ENCODE data around the gene SLC4A11. TPM values are rescaled to one million over a fixed set of nuclear protein-coding genes. Genes with fewer than 3 reads are reported as not detected.
A peak's percentile ranks its signal among the peaks of the same experiment; 100 is the strongest.

The SLC4A11 gene
- total RNA-seq, 2 experiments from 2014 or later = 0.08 to 0.60 TPM

GRCh38 chr20:3226093-3226492 is 12.9 kb downstream of the SLC4A11 start:
- CTCF ChIA-PET = no interaction called here
- no peak overlapping the region for H3K27ac Mint-ChIP-seq
- POLR2A ChIA-PET = no interaction called here

GRCh38 chr20:3224681-3225421 is 14.1 kb downstream of the SLC4A11 start:
- ChIA-PET CTCF (no interaction called here), POLR2A (interaction anchor here (1.4 to 2.8 kb wide), 2 partner anchors 14 to 15 kb away, joined by 5 to 23 read pairs; partner anchors contain the start of genes ITPA and SLC4A11)
- Histone ChIP-seq H3K36me3 (ENCODE audit: insufficient read depth, low read length) (peaks cover 34% of the 10 kb centered on the region), H3K27ac (ENCODE audit: low read depth in 1 of 2, low read length in 2 of 2) (no peak overlapping the region), H3K4me1 (ENCODE audit: insufficient read depth, low read length) (peaks cover 13% of the 10 kb centered on the region), H3K4me3 (ENCODE audit: low read length) (no peak overlapping the region), H3K9me3 (ENCODE audit: control insufficient read depth in 1 of 2, insufficient read depth in 1 of 2, low read length in 2 of 2) (no peaks in the 10 kb centered on the region), H3K27me3 (ENCODE audit: control insufficient read depth in 1 of 2, insufficient read depth in 2 of 2, low read length in 2 of 2) (no peaks in the 10 kb centered on the region)
- intact Hi-C loops (cut with DNase I, micrococcal nuclease) = loop anchor here in 1 of 2 experiments (5.0 kb wide), 1 partner anchor 178 kb away; the partner anchor contains the start of gene MRPS26
- ATAC-seq (ENCODE audit: poor library complexity) = no peak
- peaks cover 20% of the 10 kb centered on the region for H3K4me1 Mint-ChIP-seq (ENCODE audit: low read depth)
- peaks cover 33% of the 10 kb centered on the region for H3K36me3 Mint-ChIP-seq (ENCODE audit: low read depth)
- DNase-seq = no peak
- no peak for TF ChIP-seq CTCF (IDR thresholded peaks at IDR 0.05)
- H3K27me3 Mint-ChIP-seq = no peaks in the 10 kb centered on the region
- no peak overlapping the region for H3K4me3 Mint-ChIP-seq
- H3K27ac Mint-ChIP-seq = peak overlapping the region; percentile 51
- no peaks in the 10 kb centered on the region for H3K9me3 Mint-ChIP-seq

More at GRCh38 chr20:3226093-3226492, 12.9 kb downstream of the SLC4A11 start:
- no peak for DNase-seq
- Histone ChIP-seq H3K9me3 (ENCODE audit: control insufficient read depth in 1 of 2, insufficient read depth in 1 of 2, low read length in 2 of 2) (no peaks in the 10 kb centered on the region), H3K27ac (ENCODE audit: low read depth in 1 of 2, low read length in 2 of 2) (no peak overlapping the region), H3K4me3 (ENCODE audit: low read length) (no peak overlapping the region), H3K4me1 (ENCODE audit: insufficient read depth, low read length) (peaks cover 13% of the 10 kb centered on the region), H3K27me3 (ENCODE audit: control insufficient read depth in 1 of 2, insufficient read depth in 2 of 2, low read length in 2 of 2) (no peaks in the 10 kb centered on the region), H3K36me3 (ENCODE audit: insufficient read depth, low read length) (peaks cover 24% of the 10 kb centered on the region)
- H3K4me3 Mint-ChIP-seq = no peak overlapping the region
- no peak for TF ChIP-seq CTCF (IDR thresholded peaks at IDR 0.05)
- peaks cover 20% of the 10 kb centered on the region for H3K4me1 Mint-ChIP-seq (ENCODE audit: low read depth)
- H3K27me3 Mint-ChIP-seq = no peaks in the 10 kb centered on the region
- no peaks in the 10 kb centered on the region for H3K9me3 Mint-ChIP-seq
- ATAC-seq (ENCODE audit: poor library complexity) = no peak
- intact Hi-C loops (cut with DNase I, micrococcal nuclease) = no loop called here
- H3K36me3 Mint-ChIP-seq (ENCODE audit: low read depth) = peaks cover 22% of the 10 kb centered on the region

- Histone ChIP-seq H3K27me3 (ENCODE audit: control insufficient read depth in 1 of 2, insufficient read depth in 2 of 2, low read length in 2 of 2) (no peaks in the 10 kb centered on the region), H3K4me3 (ENCODE audit: low read length) (no peak overlapping the region), H3K36me3 (ENCODE audit: insufficient read depth, low read length) (peaks cover 34% of the 10 kb centered on the region), H3K4me1 (ENCODE audit: insufficient read depth, low read length) (peaks cover 13% of the 10 kb centered on the region), H3K9me3 (ENCODE audit: control insufficient read depth in 1 of 2, insufficient read depth in 1 of 2, low read length in 2 of 2) (no peaks in the 10 kb centered on the region), H3K27ac (ENCODE audit: low read depth in 1 of 2, low read length in 2 of 2) (no peak overlapping the region)
- Mint-ChIP-seq H3K4me1 (ENCODE audit: low read depth) (peaks cover 20% of the 10 kb centered on the region), H3K27ac (peak overlapping the region; percentile 93), H3K4me3 (no peak overlapping the region), H3K27me3 (no peaks in the 10 kb centered on the region), H3K9me3 (no peaks in the 10 kb centered on the region), H3K36me3 (ENCODE audit: low read depth) (peaks cover 33% of the 10 kb centered on the region)
- TF ChIP-seq CTCF (IDR thresholded peaks at IDR 0.05) = no peak
- intact Hi-C loops (cut with DNase I, micrococcal nuclease) = loop anchor here in 1 of 2 experiments (5.0 kb wide), 1 partner anchor 177 kb away; the partner anchor contains the start of gene MRPS26
- ChIA-PET CTCF (interaction anchor here (0.6 kb wide), 1 partner anchor 23 kb away, joined by 4 read pairs; no protein-coding TSS in a partner anchor), POLR2A (interaction anchor here (0.9 to 2.8 kb wide), 5 partner anchors 15 to 93 kb away, joined by 3 to 23 read pairs (median 5); partner anchors contain the start of genes ITPA and SLC4A11)
- ATAC-seq (ENCODE audit: poor library complexity) (no peak), DNase-seq (no peak)
These were observed 14.9 kb downstream of the SLC4A11 start for GRCh38 chr20:3223994-3224680.

All from CD4-positive, alpha-beta T cell (primary cell).